Measurements from ENCODE around the gene MEOX2. TPM values are rescaled to one million over a fixed set of nuclear protein-coding genes. Genes with fewer than 3 reads are reported as not detected.

MEOX2 gene
- total and polyA plus RNA-seq, 2 of the 13 experiments (the other 11 are each of a cell fraction or from before 2014, with no cell fraction given): not detected

DNA sequence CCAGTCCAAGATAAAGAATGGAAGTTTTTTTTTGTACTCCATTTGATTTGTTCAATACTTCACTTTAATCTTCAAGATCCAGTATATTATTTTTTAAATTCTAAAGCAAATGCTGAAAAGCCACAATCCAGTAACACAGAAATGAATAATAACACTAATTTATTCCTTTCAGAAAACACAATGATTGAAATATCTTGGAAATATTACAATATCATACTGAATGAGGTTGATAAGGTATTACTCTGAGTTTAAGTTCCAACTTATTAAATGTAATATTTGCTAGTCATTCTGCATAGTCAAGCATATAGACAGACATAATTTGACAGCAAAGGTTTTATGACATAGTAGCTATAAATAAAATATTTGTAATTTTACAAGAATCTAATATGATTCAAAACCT lies 4.4 kb downstream of the MEOX2 start:
- POLR2A ChIA-PET: no interaction called here
- Histone ChIP-seq H3K9me3 (ENCODE audit: low read length) (no peaks in the 10 kb centered on the region), H3K79me2 (ENCODE audit: insufficient read depth, low read length) (no peaks in the 10 kb centered on the region), H3K27me3 (ENCODE audit: control insufficient read depth in 1 of 2, insufficient read depth in 2 of 2, low read length in 2 of 2) (peaks cover 0 to 12% of the 10 kb centered on the region in 2 experiments; a peak in 2 of 5 replicates), H3K4me1 (ENCODE audit: insufficient read depth, low read length) (no peaks in the 10 kb centered on the region), H4K20me1 (ENCODE audit: insufficient read depth, low read length) (no peaks in the 10 kb centered on the region), H2AFZ (ENCODE audit: low read length) (no peak overlapping the region), H3K4me3 (replicated peaks in 1 of 3; ENCODE audit: insufficient read depth in 1 of 3, low read depth in 2 of 3, low read length in 3 of 3) (no peak overlapping the region), H3K9ac (ENCODE audit: insufficient read depth, low read depth, low read length) (no peak overlapping the region), H3K36me3 (replicated peaks in 1 of 2; ENCODE audit: control insufficient read depth in 1 of 2, insufficient read depth in 2 of 2, low read length in 2 of 2) (no peaks in the 10 kb centered on the region), H3K4me2 (ENCODE audit: low read depth, low read length) (no peak overlapping the region), H3K27ac (ENCODE audit: extremely low read length, insufficient read depth, low read length) (no peak overlapping the region)
- ATAC-seq: no peak
- intact Hi-C loops (cut with micrococcal nuclease; ENCODE audit: unreplicated experiment): no loop called here
- no peak for TF ChIP-seq FOSL2 (CRISPR knock-in tag; IDR thresholded peaks at IDR 0.05)
- TF ChIP-seq CREM (IDR thresholded peaks at IDR 0.05): no peak
- no peak for TF ChIP-seq CREM (CRISPR knock-in tag; IDR thresholded peaks at IDR 0.05)
- TF ChIP-seq ZNF143 (CRISPR knock-in tag; IDR thresholded peaks at IDR 0.05): no peak
- no peak for TF ChIP-seq EZH2 (conservative IDR thresholded peaks at IDR 0.05; ENCODE audit: low read depth, low read length)
- TF ChIP-seq U2AF1 (optimal IDR thresholded peaks at IDR 0.05; ENCODE audit: low read depth, low read length): no peak
- no peak for TF ChIP-seq ZNF333 (CRISPR knock-in tag; IDR thresholded peaks at IDR 0.05; ENCODE audit: borderline replicate concordance)
- no peak for TF ChIP-seq ZNF530 (CRISPR knock-in tag; IDR thresholded peaks at IDR 0.05; ENCODE audit: low read depth)
- TF ChIP-seq NFIC (IDR thresholded peaks at IDR 0.05; ENCODE audit: low read length): no peak
- TF ChIP-seq, protein P1, sequence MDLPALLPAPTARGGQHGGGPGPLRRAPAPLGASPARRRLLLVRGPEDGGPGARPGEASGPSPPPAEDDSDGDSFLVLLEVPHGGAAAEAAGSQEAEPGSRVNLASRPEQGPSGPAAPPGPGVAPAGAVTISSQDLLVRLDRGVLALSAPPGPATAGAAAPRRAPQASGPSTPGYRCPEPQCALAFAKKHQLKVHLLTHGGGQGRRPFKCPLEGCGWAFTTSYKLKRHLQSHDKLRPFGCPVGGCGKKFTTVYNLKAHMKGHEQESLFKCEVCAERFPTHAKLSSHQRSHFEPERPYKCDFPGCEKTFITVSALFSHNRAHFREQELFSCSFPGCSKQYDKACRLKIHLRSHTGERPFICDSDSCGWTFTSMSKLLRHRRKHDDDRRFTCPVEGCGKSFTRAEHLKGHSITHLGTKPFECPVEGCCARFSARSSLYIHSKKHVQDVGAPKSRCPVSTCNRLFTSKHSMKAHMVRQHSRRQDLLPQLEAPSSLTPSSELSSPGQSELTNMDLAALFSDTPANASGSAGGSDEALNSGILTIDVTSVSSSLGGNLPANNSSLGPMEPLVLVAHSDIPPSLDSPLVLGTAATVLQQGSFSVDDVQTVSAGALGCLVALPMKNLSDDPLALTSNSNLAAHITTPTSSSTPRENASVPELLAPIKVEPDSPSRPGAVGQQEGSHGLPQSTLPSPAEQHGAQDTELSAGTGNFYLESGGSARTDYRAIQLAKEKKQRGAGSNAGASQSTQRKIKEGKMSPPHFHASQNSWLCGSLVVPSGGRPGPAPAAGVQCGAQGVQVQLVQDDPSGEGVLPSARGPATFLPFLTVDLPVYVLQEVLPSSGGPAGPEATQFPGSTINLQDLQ (CRISPR knock-in tag; IDR thresholded peaks at IDR 0.05): no peak
- TF ChIP-seq ZNF839 (CRISPR knock-in tag; IDR thresholded peaks at IDR 0.05; ENCODE audit: borderline replicate concordance): no peak
- CTCF ChIA-PET (ENCODE audit: low intra/inter-chr PET ratio, low total read pairs): no interaction called here
- DNase-seq (ENCODE audit: low spot score): no peak
- in situ Hi-C loops (cut with HindIII; ENCODE audit: extremely low pct_ligation_motif_present, low pct_unique_long_range_greater_than_20kb): no loop called here
- FAIRE-seq: no peak
- no TSS peak for BruUV-seq (replicated peaks)
